Measurements from ENCODE around the gene KRT6A.

Gene KRT6A

DNA sequence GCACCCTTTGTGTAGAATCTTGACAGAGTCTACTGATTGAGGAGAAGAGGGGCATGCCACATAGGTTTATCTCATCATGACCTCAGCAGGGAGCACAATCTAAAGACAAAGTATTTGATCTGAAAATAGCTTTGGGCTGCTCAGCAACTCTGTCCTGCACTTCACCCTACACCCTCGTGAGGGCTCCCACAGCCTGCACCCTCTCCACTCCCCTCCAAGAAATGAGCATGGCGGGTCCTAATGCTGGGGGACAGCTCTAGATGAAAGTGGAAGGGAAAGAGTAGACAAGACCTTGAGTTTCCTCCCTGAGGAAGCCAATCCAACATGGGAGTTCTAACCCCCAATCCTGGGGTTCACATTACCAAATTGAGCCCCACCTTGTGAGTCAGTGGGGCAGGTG lies 37.8 kb upstream of the KRT6A start:
- DNase-seq (ENCODE audit: low read depth, low spot score), result no peak
- TF ChIP-seq, protein P1, sequence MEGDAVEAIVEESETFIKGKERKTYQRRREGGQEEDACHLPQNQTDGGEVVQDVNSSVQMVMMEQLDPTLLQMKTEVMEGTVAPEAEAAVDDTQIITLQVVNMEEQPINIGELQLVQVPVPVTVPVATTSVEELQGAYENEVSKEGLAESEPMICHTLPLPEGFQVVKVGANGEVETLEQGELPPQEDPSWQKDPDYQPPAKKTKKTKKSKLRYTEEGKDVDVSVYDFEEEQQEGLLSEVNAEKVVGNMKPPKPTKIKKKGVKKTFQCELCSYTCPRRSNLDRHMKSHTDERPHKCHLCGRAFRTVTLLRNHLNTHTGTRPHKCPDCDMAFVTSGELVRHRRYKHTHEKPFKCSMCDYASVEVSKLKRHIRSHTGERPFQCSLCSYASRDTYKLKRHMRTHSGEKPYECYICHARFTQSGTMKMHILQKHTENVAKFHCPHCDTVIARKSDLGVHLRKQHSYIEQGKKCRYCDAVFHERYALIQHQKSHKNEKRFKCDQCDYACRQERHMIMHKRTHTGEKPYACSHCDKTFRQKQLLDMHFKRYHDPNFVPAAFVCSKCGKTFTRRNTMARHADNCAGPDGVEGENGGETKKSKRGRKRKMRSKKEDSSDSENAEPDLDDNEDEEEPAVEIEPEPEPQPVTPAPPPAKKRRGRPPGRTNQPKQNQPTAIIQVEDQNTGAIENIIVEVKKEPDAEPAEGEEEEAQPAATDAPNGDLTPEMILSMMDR (IDR thresholded peaks at IDR 0.05; ENCODE audit: low read depth, low read length), result no peak
- in situ Hi-C loops (cut with HindIII; ENCODE audit: low sequenced_read_pairs), result no loop called here
- H3K4me3 ChIP-seq (ENCODE audit: low read depth, low read length), result no peak overlapping the region

DNA sequence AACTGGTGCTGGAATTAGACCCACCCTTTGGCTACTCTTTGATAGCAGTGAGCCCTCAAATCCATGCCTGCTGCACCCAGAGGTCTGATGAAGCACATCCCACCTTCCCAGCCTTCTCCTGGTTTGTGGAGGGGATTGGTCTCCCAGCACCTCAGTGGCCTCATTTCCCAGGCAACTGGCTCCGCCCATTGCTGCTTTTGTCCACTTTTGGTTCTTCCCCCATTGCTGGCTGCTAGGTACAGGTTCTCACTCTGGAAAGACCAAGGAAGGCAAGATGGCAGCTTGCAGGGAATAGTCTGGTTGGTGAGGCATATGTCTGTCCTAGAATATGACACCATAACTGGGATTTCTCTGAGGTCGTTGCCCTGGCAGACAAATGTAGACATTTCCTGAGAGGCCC lies 37.3 kb upstream of the KRT6A start:
- DNase-seq (ENCODE audit: low read depth, low spot score), result no peak
- in situ Hi-C loops (cut with HindIII; ENCODE audit: low sequenced_read_pairs), result no loop called here
- H3K4me3 ChIP-seq (ENCODE audit: low read depth, low read length), result no peak overlapping the region
- TF ChIP-seq, protein P1 (IDR thresholded peaks at IDR 0.05; ENCODE audit: low read depth, low read length), result no peak

DNA sequence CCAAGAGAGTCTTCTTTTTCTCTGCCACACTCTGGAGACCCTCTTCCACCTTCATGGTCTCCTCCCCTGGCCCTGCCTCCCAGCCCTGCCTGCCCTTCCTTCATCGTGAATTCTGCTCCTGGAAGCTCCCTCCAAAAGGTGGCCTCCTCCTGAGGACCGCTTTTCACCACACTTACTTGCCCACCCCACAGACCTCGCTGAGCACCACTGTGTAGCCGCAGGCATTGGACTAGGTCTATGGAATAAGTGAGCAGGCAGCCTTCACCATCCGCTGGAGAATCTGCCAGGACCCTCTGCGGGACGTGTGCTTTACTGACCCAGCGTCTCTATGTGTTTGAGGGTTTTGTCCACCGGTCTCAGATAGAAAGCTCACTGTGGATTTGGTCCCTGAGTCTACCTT lies 36.8 kb upstream of the KRT6A start:
- TF ChIP-seq, protein P1 (IDR thresholded peaks at IDR 0.05; ENCODE audit: low read depth, low read length), result no peak
- in situ Hi-C loops (cut with HindIII; ENCODE audit: low sequenced_read_pairs), result no loop called here
- H3K4me3 ChIP-seq (ENCODE audit: low read depth, low read length), result no peak overlapping the region
- DNase-seq (ENCODE audit: low read depth, low spot score), result no peak

DNA sequence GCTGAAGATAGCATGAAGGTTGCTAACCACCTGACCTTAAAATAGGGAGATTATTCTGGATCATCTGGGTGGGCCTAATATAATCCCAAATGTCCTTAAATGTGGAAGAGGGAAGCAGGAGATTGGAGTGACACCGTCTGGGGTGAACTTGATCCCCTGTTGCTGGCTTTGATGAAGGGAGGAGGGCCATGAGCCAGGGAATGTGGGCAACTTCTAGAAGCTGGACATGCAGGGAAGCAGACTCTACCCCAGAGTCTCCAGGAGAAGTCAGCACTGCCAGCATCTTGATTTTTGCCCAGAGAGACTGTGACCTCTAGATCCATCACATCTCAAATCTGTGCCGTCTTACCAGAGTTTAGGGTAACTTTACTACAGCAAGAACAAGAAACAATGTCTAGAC lies 36.4 kb upstream of the KRT6A start:
- in situ Hi-C loops (cut with HindIII; ENCODE audit: low sequenced_read_pairs), result no loop called here
- TF ChIP-seq, protein P1 (IDR thresholded peaks at IDR 0.05; ENCODE audit: low read depth, low read length), result no peak
- no peak for DNase-seq (ENCODE audit: low read depth, low spot score)
- H3K4me3 ChIP-seq (ENCODE audit: low read depth, low read length), result no peak overlapping the region

DNA sequence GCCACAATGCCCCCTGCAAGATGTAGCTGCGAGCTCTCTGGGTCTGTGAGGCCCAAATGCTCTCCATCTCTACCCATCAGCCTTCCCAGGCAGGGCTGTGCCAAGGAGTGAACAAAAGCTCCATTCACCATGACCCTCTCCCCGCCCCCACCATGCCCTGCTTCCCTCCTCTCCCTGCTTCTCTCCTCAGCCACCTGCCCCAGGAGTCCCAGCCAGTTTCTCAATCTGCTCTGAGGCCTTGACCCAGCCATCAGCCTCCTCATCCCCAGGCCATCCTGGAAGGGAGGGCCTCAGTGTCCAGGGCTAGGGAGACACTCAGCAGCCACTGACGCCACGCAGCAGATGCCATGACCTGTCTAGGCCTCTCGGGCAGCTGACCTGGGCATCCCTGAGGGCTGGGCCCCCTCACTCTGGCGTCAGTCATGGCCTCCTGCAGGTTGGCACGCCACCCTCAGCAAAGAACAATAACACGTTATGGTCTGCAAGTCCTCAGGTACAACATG lies 35.6 kb upstream of the KRT6A start:
- H3K4me3 ChIP-seq (ENCODE audit: low read depth, low read length), result no peak overlapping the region
- in situ Hi-C loops (cut with HindIII; ENCODE audit: low sequenced_read_pairs), result no loop called here
- no peak for DNase-seq (ENCODE audit: low read depth, low spot score)
- TF ChIP-seq, protein P1 (IDR thresholded peaks at IDR 0.05; ENCODE audit: low read depth, low read length), result no peak

DNA sequence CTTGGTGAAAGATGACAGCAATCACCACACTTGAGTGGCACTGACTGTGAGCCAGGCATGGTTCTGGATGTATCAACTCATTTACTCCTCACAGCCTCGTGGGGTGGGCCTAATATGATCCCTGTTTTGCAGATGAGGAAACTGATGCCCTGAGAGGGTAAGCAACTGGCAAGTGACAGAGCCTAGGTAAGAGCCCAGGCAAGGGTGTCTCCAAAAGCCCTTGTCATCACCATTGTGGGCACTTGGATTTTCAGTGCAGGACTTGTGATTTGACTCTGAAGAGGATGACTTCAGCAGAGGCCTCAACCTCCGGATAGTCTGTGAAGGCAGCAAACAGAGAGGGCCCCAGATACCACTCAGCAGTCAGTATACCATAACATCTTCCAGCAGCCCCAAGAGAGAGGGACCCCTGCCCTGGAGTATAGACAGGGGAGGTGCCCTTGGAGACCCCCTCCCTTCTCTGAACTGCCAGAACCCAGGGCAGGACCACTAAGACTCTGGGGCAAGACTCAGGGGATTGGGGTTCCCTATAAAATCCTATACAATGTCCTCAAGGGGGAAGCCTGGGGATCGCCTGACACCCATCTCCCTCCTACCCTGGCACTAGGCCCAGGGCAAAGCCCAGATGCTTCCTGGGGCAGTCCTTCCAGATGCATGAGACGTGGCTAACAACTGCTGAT lies 34.2 kb upstream of the KRT6A start:
- in situ Hi-C loops (cut with HindIII; ENCODE audit: low sequenced_read_pairs), result no loop called here
- TF ChIP-seq, protein P1 (IDR thresholded peaks at IDR 0.05; ENCODE audit: low read depth, low read length), result no peak
- no peak for DNase-seq (ENCODE audit: low read depth, low spot score)
- H3K4me3 ChIP-seq (ENCODE audit: low read depth, low read length), result no peak overlapping the region

All from astrocyte of the spinal cord (primary cell).